Stimulated activated CD8-positive, alpha-beta memory T cell treated with anti-CD3 and anti-CD28 coated beads, Interleukin-15, amount 100 ng/mL, for 4 hours (primary cell): ENCODE data around the gene RAPGEF6.

Source experiments
- DNase-seq, 2 donors: peaks; one replicate each; pipeline ENCODE4 v3.0.0-alpha.2; 2020; ENCODE audit warnings: low read depth in 2 of 2

RAPGEF6 gene

DNA sequence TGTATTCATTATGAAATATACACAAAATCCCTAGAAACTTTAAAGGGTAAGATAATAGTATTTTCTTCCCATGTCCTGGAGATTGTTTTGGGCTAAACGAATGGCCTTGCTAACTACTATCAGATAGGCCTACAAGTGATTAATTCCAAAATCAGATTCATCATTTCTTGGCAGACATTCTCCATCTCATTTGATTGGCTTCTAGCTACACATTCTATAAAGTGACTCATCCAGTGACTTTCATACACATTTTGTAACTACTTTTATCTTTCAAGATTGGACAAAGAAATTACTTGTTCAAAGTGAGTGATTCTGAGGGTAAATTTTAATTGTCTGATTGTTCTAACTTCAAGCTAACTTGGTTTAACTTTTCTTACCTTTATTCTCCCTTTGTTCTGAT is 93.3 kb downstream of the RAPGEF6 start:
- DNase-seq = no peak

DNA sequence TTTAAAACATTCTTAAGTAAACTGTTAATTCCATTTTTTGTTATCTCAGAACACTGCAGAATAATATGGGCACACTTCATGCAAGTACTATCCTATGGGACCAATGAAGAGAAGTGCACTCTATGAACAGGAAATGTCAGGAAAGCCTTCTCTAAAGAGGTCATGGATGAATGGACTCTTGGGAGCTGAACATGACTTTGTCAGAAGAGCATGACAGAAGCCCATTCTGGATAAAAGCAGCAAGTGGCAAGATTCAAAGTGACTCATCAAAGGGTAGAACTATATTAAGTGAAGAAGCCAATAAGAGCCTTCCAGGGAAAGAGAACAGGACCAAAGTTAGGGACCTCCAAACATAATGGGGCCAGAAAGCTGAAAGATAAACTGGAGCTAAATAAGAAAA is 94.0 kb downstream of the RAPGEF6 start:
- DNase-seq = no peak

DNA sequence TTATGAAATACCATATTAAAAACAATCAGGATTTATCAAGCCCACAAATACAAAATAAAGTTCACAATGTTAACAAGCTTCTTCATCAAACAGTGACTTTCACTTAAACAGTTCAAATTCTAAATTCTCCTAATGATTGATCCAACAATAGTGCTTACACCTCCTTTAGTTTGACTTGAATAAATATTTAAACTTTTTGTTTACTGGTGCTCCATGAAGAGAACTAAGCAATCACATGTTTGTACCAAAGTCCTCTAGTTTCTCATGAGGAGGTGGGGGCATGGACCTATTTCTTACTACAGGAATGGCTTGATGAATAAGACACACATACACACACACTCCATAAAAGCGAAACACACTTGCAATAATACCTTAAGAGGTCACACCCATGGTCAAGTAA is 95.8 kb downstream of the RAPGEF6 start:
- DNase-seq = no peak

DNA sequence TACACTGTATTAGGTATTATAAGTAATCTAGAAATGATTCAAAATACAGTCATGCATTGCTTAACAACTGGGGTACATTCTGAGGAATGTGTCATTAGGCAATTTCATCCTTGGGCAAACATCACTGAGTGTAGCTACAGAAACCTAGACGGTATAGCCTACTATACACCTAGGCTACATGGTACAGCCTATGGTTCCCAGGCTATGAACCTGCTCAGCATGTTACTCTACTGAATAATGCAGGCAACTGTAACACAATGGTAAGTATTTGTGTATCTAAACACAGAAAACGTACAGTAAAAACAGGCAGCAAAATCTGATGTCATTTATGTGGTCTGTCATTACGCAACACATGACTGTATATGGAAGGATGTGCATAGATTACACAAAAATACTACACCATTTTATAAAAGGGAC is 96.8 kb downstream of the RAPGEF6 start:
- DNase-seq = no peak

DNA sequence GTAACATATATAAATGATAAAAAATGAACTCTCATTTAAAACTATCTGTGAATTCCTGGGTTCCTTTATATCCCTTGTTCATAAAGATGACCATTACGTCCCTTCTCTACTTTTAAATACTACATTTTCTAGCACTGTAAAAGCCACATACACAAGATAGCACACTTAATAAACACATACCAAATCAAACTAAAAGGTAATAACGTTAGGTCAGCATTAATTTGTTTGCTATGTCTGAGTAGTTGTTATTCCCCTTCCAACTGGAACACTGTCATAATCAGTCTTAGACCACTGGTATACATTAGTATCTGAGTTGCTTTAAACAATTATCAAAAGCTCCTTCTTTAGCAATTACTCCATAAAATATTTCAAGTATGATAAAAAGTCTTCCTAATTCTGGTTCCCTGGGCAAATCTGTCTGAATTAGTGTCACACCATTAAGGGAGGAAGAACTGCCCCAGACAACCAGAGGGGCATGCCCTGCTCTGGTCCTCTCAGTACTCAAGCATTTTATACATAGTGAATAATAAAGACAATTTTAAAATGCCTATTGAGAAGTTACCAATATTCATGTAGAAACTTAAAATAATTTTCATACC is 98.1 kb downstream of the RAPGEF6 start:
- DNase-seq = no peak

DNA sequence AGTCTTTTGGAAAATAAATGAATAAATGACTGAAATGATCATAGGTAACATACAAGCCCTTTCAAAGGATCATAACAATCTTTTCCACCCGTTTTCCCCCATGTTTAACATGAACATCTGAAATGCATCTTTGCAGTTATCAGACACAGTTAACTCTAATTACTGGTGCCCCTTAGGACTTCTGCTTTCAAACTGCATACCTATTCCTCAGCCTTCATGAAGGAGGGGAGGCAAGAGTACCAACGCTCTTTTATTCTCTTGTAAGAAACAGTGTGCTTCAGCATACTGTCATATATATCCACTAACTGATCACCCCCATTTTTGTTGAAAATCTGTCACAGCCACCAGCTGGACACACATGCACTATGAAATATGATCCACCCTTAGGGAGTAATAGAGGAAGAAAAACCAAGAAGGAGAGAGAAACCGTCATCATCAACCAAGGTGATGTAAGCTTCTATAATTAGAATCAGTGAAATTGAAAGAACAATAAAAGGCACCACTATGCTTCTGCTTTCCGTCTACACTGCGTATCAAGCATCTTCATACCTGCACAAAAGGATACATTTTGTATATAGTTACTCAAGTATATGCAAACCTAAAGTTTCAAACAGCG is 98.7 kb downstream of the RAPGEF6 start:
- DNase-seq = no peak

DNA sequence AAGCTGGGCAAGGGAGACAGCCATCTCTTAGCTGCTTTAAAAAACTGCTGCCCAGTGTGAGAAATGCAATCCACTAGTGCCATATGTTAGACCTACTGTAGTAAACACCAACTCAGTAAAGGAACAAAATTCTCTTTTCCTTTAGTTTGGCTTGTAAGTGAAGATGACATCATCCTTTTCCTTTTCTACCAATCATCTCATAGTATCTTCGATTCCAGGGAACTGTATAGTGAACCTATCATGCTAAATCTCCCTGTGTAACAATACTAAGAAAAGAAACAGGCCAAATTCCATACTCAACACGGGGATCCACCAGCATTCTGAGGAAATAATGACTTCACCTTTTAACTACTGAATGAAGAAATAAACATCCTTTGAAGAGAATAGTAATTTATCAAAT is 100.1 kb downstream of the RAPGEF6 start:
- no peak for DNase-seq

DNA sequence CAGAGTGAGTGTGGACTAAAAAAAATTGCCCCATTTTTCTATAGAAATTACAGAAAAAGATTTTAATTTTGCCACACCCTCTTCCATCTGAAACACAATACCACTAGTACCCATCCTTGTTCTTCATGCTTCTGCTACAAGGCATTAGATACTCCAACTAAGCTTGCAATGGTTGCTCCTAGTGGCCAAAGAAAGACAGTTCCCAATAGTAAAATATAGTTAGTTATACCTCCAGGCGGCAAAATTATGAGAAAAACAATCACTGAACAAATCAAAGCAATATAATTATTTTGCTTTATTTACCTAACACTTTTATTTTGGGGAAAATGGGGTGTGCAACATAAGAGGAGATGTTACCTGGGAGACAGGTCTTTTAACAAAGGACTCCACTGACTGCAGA is 101.2 kb downstream of the RAPGEF6 start:
- no peak for DNase-seq

DNA sequence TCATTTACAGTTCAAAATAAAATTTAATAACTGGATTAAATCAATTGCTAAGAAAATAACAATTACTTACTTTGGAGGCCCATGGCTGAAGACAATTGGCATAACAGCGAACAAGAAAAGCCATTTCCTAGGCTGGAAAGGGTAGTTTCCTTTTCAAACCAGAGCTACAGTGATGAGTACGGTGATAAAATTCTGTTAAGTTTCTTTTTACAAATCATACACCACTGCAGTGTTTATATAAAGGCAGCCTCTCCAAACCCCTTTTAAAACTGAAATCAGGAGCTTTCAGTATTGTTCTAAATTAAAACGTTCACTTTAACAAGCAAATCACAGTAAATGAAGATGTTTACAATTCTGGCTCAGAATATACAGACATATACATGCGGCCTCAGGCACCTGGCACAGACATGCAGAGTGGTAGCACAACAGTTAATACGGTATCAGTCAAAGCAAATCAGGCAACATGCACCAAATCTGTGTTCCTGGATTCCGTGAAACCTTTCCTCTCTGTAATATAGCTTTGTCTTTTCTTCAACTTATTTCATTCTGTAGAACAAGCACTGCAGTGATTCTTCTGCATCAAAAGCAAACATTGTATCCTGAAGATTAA is 102.9 kb downstream of the RAPGEF6 start:
- DNase-seq = no peak

DNA sequence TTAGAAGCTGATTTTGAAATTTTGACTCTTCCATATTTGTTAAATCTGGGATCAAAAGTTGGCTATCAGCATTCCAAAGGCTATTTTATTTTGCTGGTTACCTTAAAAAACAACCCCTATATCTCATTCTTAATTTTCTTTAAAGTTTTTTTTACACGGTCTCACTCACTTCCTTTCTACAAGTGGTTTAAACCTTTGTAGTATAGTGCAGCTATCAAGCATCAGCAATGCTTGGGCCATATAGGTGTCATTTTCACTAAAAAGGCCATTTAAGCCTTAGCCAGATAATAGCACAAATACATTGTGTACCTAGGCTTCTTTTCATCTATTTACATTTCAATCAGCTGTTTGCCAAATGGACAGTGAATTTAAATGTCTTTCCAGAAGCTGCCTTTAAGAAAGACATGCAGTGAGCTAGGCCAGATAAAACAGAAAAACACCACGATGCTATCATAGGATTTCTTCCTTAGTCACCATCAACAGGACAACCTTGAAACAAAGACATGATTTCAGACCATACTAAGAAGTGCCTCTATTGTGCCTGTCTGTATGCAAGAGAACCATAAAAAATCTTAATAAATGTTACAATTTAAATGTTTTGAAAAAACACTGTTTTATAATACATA is 104.2 kb downstream of the RAPGEF6 start:
- DNase-seq = no peak

DNA sequence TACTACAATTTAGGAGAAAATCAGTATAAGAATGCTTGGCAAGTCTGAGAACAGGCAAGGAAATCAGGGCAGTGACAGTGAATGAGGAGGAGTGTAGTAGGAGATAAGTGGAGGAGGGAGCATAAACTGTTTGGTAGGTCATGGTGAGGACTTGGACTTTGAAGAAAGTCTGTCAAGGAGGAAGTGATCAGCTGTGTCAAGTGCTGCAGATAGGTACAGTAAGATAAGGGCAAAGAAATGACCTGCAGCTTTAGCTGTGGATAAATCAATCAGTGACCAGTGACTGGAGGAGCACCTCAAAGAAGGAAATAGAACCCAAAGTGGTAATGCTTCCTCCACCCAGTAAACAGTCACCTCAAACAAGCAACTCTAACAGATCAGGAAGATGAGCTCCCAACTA is 106.3 kb downstream of the RAPGEF6 start:
- no peak for DNase-seq

DNA sequence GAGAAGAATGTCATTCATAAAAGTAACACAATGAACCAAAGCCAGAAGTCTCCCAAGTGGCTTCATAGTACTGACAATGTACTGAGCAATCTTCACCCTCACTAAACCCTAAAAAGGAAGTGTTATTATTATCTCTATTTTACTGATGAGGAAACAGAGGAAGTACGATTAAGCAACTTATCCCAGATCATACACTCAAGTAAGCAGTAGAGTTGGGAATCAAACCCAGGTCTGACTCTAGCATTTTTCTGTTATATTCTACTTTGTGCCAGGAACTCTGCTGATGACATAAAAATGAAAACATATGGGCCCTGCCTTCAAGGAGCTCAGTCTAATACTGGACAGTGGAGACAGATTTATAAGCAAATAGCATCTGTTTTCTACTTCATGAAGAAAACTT is 109.2 kb downstream of the RAPGEF6 start:
- no peak for DNase-seq

DNA sequence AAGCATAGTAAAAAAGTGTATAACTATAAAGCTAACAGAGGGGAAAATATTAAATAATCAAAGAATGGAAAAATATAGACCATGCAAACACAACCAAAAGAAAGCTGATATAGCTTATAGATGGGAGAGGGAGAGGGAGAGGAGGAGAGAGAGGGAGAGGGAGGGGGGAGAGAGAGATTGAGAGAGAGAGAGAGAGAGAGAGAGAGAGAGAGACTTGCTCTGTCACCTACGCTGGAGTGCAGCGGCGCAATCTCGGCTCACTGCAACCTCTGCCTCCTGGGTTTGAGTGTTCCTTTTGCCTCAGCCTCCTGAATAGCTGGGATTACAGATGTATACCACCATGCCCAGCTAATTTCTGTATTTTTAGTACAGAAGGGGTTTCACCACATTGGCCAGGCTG is 110.6 kb downstream of the RAPGEF6 start:
- no peak for DNase-seq

DNA sequence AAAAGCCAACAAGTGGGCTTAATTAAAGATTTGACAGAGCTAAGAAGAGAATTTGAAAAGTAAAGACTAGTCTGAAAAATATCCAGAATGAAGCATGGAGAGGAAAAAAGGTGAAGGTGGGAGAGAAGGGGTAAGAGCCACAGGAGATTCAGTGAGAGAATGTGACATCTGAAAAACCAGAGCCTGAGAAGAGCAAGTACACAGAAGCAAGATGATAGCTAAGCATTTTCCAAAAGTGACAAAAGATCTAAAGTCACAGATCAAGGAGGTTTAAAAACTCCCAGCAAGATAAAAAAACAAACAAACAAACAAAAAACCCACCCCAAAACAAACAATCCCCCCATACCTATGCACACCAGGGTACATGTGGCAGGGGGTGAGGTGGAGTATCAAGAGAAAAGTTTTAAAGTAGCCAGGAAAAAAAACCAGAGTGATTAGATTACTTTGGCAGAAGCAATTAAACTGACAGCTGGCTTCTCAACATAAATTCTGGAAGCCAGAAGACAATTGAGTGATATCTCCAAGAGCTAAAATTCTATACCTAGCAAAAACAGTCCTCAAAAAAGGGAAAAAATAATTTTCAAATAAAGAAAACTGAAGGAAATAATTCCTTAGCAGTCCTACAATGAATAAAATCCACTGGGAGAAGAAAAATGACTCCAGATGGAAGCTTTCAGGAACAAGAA is 111.4 kb downstream of the RAPGEF6 start:
- no peak for DNase-seq

DNA sequence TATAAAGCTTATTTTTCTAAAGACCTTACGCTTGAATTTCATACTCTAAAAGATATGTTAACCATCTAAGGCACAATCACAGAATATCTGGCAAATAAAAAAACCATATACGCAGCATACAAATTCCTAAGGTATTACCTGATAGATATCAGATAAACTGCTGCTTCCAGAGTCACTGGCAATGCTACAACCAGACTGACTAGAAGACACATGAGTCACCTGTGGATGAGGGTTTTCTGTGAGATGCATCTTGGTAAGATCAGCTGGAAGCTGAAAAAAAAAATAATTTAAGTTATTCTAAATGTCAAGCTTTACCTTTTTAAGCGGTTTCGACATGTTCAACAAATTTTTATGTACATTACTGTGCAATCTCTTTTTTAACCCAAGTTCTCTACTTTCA is 113.8 kb downstream of the RAPGEF6 start:
- no peak for DNase-seq

DNA sequence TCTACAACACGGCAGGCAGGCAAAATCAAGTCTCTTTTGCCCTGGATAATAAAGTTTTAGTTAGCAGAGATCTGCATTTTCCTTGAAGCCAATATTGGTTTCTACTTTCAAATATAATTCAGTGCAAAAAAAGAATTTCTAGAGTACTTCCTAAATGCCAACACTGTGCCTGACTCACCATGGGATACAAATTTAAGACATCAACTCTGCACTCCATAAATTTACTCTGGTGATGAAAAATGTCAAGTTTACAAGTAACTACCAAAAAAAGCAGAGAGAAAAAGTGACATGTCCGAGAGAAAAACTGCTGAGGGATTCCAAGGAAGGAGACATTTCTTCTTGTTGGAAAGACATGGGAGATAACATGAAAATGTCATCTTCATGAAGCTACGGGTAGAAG is 119.7 kb downstream of the RAPGEF6 start:
- DNase-seq = no peak

DNA sequence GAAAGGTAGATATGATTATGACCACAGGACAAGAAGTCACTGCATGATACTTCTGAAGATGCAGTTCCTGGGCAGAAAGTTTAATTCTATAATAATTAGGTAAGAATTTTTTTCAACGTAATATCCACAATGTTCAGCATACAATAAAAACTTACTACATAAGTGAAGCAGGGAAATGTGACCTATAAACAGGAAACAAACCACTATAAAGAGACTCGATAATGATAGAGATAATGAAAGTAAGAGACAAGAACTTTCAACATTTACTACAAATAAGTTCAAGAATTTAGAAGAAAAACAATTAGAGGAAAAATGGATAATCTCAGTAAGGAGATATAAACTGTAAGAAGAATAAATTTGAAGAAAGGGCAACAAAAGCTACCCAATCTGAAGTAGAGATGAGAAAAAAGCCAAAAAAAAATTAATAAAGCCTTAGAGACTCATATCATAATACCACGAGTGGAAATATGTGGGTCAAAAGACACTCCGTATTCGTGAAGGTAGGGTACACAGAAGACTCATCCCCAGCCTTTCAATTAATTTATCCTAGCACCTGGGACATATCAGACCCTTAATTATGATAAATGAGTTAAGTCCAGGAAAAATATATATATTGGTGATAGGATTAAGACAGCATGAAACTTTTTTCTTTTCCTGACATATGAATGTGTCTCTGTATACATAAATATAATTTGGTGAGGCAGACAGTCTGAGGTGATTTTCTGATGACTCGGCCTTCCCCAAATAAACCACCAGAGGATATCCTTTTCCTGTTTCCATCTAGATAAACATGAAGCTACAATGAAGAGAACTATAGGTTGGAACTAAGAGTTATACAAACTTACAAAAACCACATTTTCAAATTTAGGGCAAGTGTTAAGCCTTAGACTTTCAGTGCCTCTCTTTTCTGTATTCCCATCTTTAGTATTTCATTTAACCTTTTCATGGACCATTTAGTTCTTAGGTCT is 120.4 kb downstream of the RAPGEF6 start:
- no peak for DNase-seq

DNA sequence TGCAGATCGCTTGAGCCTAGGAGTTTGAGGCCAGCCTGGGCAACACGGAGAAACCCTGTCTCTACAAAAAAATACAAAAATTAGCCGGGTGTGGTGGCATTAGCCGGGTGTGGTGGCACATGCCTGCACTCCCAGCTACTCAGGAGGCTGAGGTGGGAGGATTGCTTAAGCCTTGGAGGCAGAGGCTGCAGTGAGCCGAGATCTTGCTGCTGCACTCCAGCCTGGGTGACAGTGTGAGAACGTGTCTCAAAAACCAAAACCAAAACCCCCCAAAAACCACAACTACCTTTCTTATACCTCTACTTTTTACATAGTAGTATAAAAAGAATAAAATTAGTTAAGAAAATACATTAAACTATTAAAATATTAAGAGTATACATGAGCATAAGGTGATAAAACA is 121.2 kb downstream of the RAPGEF6 start:
- no peak for DNase-seq

DNA sequence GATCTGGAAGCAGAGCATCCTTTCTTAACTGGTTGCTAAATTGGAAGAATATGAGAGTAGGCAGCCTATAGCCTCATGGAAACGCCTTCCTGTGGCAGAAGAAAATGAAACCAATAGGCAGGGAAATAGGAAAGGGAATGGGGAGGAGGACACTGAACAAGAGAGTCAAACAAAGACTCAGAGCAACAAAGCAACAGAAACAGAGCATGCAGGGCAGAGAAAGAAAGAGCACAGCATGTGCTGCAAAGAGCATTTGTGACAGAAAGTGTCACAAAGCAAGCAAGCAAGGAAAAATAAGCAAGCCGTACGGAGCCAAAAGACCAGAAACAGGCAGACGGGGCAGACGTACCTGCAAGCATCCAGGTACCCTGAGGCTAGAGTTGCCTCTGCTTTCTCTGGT is 123.1 kb downstream of the RAPGEF6 start:
- no peak for DNase-seq

DNA sequence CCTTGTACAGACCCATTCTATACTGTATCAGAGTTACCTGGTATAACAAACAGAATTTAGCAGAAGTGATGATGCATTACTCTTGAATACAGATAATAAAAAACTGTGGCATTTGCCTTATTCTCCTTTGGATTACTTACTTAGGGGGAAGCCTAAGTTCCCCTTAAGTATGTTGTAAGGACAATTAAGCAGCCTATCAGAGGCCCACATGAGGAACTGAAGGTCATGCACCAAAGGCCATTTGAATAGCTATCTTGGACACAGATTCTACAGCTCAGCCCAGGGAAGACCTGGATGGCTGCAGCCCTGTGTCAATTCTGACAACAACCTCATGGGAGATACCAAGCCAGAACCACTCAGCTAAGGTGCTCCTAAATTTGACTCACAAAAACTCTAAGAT is 125.2 kb downstream of the RAPGEF6 start:
- no peak for DNase-seq

DNA sequence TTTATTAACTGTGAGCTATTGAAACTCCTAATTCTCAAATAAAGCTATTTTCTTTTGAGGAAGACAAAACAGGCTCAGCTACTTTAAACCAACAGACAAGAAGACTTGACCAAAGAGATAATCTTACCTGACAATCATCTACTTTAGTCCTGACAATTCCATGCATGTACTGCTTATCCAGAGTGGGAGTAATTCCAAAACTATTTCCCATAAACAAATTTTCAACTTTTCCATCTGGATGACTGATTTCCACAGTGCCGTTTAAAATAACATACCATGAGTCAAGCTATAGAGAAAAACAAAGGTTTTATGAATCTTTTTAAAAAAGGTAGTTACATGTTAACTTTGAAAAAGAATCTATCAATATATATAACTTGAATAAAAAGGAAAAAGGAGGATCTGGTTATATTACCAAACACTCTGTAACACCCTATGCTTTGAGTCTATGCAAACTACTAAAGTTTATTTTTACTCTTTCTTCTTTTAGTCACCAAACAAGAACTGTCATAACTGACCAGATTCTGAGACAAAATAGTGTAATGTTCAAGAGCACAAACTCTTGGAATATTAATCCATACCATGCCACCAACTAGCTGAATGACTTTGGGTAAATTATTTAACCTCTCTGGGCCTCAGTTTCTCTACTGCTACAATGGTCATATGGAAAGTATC is 129.7 kb downstream of the RAPGEF6 start:
- no peak for DNase-seq
